ENCODE results near the gene MYO10. TPM values are rescaled to one million over a fixed set of nuclear protein-coding genes. Genes with fewer than 3 reads are reported as not detected.

MYO10 gene
- total RNA-seq, 1 donor from 2014 or later, result 67.0 TPM

DNA sequence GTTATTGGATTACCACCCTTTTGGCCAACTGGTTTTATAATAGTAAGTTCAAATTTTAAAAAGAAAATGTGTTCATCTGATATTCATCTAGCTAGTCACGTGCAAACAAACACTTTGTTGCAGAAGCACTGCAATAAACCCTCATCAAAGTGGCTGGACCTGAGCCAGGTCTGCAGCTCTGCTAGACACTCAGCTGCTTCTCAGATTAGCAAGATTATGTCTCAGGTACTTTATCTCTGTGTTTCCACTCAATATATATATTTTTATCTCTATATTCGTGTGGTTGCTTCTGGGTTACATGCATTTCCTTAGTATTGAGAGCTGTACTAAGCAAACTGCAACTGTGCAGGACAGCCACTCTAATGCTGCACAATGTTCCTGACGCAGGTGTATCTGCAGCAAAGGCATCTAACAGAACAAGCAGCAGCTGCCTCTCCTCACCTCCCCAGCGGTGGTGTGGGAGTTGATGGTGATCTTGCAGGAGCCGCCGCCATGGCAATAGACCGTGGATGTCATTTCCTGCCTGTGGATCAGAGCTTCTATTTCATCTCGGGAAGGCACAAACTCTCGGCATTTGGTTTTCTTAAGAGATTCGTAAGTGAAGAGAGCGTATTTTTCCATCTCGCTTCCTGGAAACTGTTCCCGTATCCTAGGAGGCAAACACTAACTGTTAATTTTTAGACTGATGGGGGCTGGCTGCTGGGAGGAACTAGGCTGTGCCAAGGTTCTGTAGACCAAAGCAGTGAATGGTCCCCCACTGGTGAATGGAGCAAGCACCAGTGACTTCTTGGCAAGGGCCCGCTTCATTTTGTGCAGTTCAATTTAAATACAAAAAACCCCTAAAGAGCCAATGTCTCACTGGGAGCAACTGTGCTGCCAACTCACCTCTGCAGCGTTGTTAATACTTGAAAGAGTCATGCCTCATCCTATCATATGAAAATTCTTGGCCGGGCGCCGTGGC lies 262.6 kb downstream of the MYO10 start:
- H3K4me1 ChIP-seq, result peaks cover 9% of the 10 kb centered on the region
- TF ChIP-seq, protein P1, sequence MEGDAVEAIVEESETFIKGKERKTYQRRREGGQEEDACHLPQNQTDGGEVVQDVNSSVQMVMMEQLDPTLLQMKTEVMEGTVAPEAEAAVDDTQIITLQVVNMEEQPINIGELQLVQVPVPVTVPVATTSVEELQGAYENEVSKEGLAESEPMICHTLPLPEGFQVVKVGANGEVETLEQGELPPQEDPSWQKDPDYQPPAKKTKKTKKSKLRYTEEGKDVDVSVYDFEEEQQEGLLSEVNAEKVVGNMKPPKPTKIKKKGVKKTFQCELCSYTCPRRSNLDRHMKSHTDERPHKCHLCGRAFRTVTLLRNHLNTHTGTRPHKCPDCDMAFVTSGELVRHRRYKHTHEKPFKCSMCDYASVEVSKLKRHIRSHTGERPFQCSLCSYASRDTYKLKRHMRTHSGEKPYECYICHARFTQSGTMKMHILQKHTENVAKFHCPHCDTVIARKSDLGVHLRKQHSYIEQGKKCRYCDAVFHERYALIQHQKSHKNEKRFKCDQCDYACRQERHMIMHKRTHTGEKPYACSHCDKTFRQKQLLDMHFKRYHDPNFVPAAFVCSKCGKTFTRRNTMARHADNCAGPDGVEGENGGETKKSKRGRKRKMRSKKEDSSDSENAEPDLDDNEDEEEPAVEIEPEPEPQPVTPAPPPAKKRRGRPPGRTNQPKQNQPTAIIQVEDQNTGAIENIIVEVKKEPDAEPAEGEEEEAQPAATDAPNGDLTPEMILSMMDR (IDR thresholded peaks at IDR 0.05), result no peak
- H3K27ac ChIP-seq, result no peak overlapping the region
- intact Hi-C loops (cut with DNase I), result no loop called here
- H3K27me3 ChIP-seq, result no peaks in the 10 kb centered on the region
- H3K9me3 ChIP-seq, result no peaks in the 10 kb centered on the region
- DNase-seq (no peak), ATAC-seq (no peak)
- H3K4me3 ChIP-seq, result no peak overlapping the region
- peaks cover 95% of the 10 kb centered on the region for H3K36me3 ChIP-seq

GRCh38 chr5:16671208-16671607 lies 264.9 kb downstream of the MYO10 start:
- Histone ChIP-seq H3K4me3 (no peak overlapping the region), H3K9me3 (no peaks in the 10 kb centered on the region), H3K27ac (no peak overlapping the region), H3K27me3 (no peaks in the 10 kb centered on the region), H3K4me1 (peaks cover 12% of the 10 kb centered on the region), H3K36me3 (peaks cover 96% of the 10 kb centered on the region)
- TF ChIP-seq, protein P1 (IDR thresholded peaks at IDR 0.05), result no peak
- DNase-seq (no peak), ATAC-seq (no peak)
- intact Hi-C loops (cut with DNase I), result no loop called here

- Histone ChIP-seq H3K36me3 (peaks cover 89% of the 10 kb centered on the region), H3K4me3 (no peak overlapping the region), H3K27ac (no peak overlapping the region), H3K27me3 (no peaks in the 10 kb centered on the region), H3K4me1 (peaks cover 12% of the 10 kb centered on the region), H3K9me3 (no peaks in the 10 kb centered on the region)
- ATAC-seq (no peak), DNase-seq (no peak)
- TF ChIP-seq, protein P1 (IDR thresholded peaks at IDR 0.05), result no peak
- intact Hi-C loops (cut with DNase I), result no loop called here
Measured at GRCh38 chr5:16669776-16670175, 266.3 kb downstream of the MYO10 start.

GRCh38 chr5:16668631-16669030 lies 267.5 kb downstream of the MYO10 start:
- H3K27me3 ChIP-seq, result no peaks in the 10 kb centered on the region
- TF ChIP-seq, protein P1 (IDR thresholded peaks at IDR 0.05), result no peak
- ATAC-seq (no peak), DNase-seq (no peak)
- H3K4me1 ChIP-seq, result peaks cover 12% of the 10 kb centered on the region
- H3K4me3 ChIP-seq, result no peak overlapping the region
- no peak overlapping the region for H3K27ac ChIP-seq
- H3K9me3 ChIP-seq, result no peaks in the 10 kb centered on the region
- H3K36me3 ChIP-seq, result peaks cover 87% of the 10 kb centered on the region
- intact Hi-C loops (cut with DNase I), result no loop called here

- ATAC-seq, result no peak
- H3K9me3 ChIP-seq, result no peaks in the 10 kb centered on the region
- H3K4me3 ChIP-seq, result no peak overlapping the region
- peaks cover 12% of the 10 kb centered on the region for H3K4me1 ChIP-seq
- intact Hi-C loops (cut with DNase I), result no loop called here
- TF ChIP-seq, protein P1 (IDR thresholded peaks at IDR 0.05), result no peak
- no peaks in the 10 kb centered on the region for H3K27me3 ChIP-seq
- H3K36me3 ChIP-seq, result peaks cover 83% of the 10 kb centered on the region
- no peak overlapping the region for H3K27ac ChIP-seq
- DNase-seq, result no peak
Measured at GRCh38 chr5:16668194-16668593, 267.9 kb downstream of the MYO10 start.
